Lower lobe of right lung (tissue), 2 donors: ENCODE data around the gene MPND. TPM values are rescaled to one million over a fixed set of nuclear protein-coding genes. Genes with fewer than 3 reads are reported as not detected.
A peak's percentile ranks its signal among the peaks of the same experiment; 100 is the strongest.

Source experiments
- ATAC-seq, 2 donors: fragments of 200-7000 bp; cut with Tn5 transposase; one replicate each; pipeline ENCODE4 v1.9.1; 2020 to 2022; ENCODE audit warnings: mild to moderate bottlenecking in 2 of 2, moderate library complexity in 2 of 2
- DNase-seq: peaks from one replicate; pipeline ENCODE4 v3.0.0-alpha.2; 2020
- H3K27ac ChIP-seq: fragments of 200-600 bp; one replicate; pipeline ENCODE4 v1.8.0; 2022
- H3K27me3 ChIP-seq: fragments of 200-600 bp; one replicate; pipeline ENCODE4 v1.8.0; 2022; ENCODE audit warnings: low read depth
- H3K36me3 ChIP-seq: fragments of 200-600 bp; one replicate; pipeline ENCODE4 v1.8.0; 2022; ENCODE audit warnings: mild to moderate bottlenecking
- H3K4me1 ChIP-seq: fragments of 200-600 bp; one replicate; pipeline ENCODE4 v1.8.0; 2022
- H3K4me3 ChIP-seq: fragments of 200-600 bp; one replicate; pipeline ENCODE4 v1.8.0; 2022; ENCODE audit warnings: mild to moderate bottlenecking
- H3K9me3 ChIP-seq: fragments of 200-600 bp; one replicate; pipeline ENCODE4 v1.8.0; 2022
- CTCF ChIP-seq: fragments of 200-600 bp; IDR thresholded peaks from one replicate; pipeline ENCODE4 v1.8.0; 2022; ENCODE audit warnings: antibody characterized with exemption, mild to moderate bottlenecking
- intact Hi-C: fragments of 100-400 bp; cut with DNase I; formaldehyde crosslinking; loops from one replicate; pipeline ENCODE4 v1.11.0; 2022
- total RNA-seq: library from RNA; stranded (reverse); fragmentation: NEBNext Ultra II Directional; extraction: Animal tissue kit (Norgen Biotek cat#: 25700); gene quantifications from one replicate; pipeline ENCODE4 v1.2.1, GENCODE V29; 2021
- donor health status: DM: no; HTN: yes; CAD: no; lungs with severe emphysema.

The MPND gene
- total RNA-seq, 1 donor from 2014 or later = 41.2 TPM

- H3K27ac ChIP-seq = no peak within 1 kb of the TSS
- TF ChIP-seq CTCF = no peak
- DNase-seq (no peak), ATAC-seq (no peak)
- no peaks in the 10 kb centered on the region for H3K4me1 ChIP-seq
- no peaks in the 10 kb centered on the region for H3K36me3 ChIP-seq
- H3K27me3 ChIP-seq = peaks cover 23% of the 10 kb centered on the region
- no peak within 1 kb of the TSS for H3K4me3 ChIP-seq
- intact Hi-C loops = no loop called here
- no peaks in the 10 kb centered on the region for H3K9me3 ChIP-seq
Observed at GRCh38 chr19:4304538-4305256, 38.7 kb upstream of the MPND start, which contains the start of gene FSD1. Gene FSD1, plus strand, starts transcription at chr19:4304598. Its CDS starts 149 bp downstream, at chr19:4304747.

GRCh38 chr19:4305257-4305612, 38.1 kb upstream of the MPND start:
- DNase-seq (no peak), ATAC-seq (no peak)
- TF ChIP-seq CTCF = no peak
- Histone ChIP-seq H3K4me1 (no peaks in the 10 kb centered on the region), H3K27me3 (peaks cover 23% of the 10 kb centered on the region), H3K4me3 (no peak overlapping the region), H3K27ac (no peak overlapping the region), H3K36me3 (no peaks in the 10 kb centered on the region), H3K9me3 (no peaks in the 10 kb centered on the region)
- intact Hi-C loops = no loop called here

GRCh38 chr19:4305659-4306058, 37.7 kb upstream of the MPND start:
- ATAC-seq (no peak), DNase-seq (no peak)
- H3K4me1 ChIP-seq = no peaks in the 10 kb centered on the region
- intact Hi-C loops = no loop called here
- H3K27me3 ChIP-seq = peaks cover 23% of the 10 kb centered on the region
- no peak for TF ChIP-seq CTCF
- H3K36me3 ChIP-seq = no peaks in the 10 kb centered on the region
- no peaks in the 10 kb centered on the region for H3K9me3 ChIP-seq
- H3K27ac ChIP-seq = no peak overlapping the region
- H3K4me3 ChIP-seq = no peak overlapping the region

- DNase-seq (no peak), ATAC-seq (peak; percentile 10 to 27)
- H3K27me3 ChIP-seq = peaks cover 2% of the 10 kb centered on the region
- no peak for TF ChIP-seq CTCF
- no peaks in the 10 kb centered on the region for H3K4me1 ChIP-seq
- no peaks in the 10 kb centered on the region for H3K36me3 ChIP-seq
- no peak overlapping the region for H3K4me3 ChIP-seq
- no peaks in the 10 kb centered on the region for H3K9me3 ChIP-seq
- H3K27ac ChIP-seq = no peak overlapping the region
- intact Hi-C loops = no loop called here
Observed at GRCh38 chr19:4310247-4311121, 32.9 kb upstream of the MPND start.

GRCh38 chr19:4313847-4314490, 29.4 kb upstream of the MPND start:
- intact Hi-C loops = no loop called here
- peak overlapping the region; percentile 21 for H3K4me3 ChIP-seq
- ATAC-seq = no peak

More at GRCh38 chr19:4313847-4314490, 29.4 kb upstream of the MPND start:
- no peaks in the 10 kb centered on the region for H3K27me3 ChIP-seq
- no peak overlapping the region for H3K27ac ChIP-seq
- H3K36me3 ChIP-seq = no peaks in the 10 kb centered on the region
- TF ChIP-seq CTCF = no peak
- no peak for DNase-seq
- H3K9me3 ChIP-seq = no peaks in the 10 kb centered on the region
- H3K4me1 ChIP-seq = no peaks in the 10 kb centered on the region
